Astrocyte (in vitro differentiated cells and primary cell): ENCODE data around the gene FMN1.

ENCODE experiments used
- EZH2 ChIP-seq: IDR thresholded peaks from 2 replicates; pipeline ENCODE4 v1.6.1; 2012; ENCODE audit warnings: mild to moderate bottlenecking, low read length, inconsistent platforms; ENCODE audit not compliant: insufficient read depth
- TF ChIP-seq, protein P1 (sequence below): IDR thresholded peaks from 2 replicates; pipeline ENCODE4 v1.5.1; 2011; ENCODE audit warnings: low read depth, mild to moderate bottlenecking, inconsistent platforms, low read length, moderate library complexity; ENCODE audit not compliant: insufficient read depth

DNA sequence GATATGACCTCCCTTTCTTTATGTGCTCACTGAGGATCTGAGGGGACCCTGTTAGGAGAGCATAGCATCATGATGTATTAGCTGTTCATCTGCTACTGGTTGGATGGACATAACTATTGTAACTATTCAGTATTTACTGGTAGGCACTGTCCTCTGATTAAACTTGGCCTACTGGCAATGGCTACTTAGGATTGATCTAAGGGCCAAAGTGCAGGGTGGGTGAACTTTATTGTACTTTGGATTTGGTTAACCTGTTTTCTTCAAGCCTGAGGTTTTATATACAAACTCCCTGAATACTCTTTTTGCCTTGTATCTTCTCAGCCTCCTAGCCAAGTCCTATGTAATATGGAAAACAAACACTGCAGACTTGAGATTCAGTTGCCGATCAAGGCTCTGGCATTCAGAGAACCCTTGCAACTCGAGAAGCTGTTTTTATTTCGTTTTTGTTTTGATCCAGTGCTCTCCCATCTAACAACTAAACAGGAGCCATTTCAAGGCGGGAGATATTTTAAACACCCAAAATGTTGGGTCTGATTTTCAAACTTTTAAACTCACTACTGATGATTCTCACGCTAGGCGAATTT lies 461.8 kb downstream of the FMN1 start:
- TF ChIP-seq, protein P1, sequence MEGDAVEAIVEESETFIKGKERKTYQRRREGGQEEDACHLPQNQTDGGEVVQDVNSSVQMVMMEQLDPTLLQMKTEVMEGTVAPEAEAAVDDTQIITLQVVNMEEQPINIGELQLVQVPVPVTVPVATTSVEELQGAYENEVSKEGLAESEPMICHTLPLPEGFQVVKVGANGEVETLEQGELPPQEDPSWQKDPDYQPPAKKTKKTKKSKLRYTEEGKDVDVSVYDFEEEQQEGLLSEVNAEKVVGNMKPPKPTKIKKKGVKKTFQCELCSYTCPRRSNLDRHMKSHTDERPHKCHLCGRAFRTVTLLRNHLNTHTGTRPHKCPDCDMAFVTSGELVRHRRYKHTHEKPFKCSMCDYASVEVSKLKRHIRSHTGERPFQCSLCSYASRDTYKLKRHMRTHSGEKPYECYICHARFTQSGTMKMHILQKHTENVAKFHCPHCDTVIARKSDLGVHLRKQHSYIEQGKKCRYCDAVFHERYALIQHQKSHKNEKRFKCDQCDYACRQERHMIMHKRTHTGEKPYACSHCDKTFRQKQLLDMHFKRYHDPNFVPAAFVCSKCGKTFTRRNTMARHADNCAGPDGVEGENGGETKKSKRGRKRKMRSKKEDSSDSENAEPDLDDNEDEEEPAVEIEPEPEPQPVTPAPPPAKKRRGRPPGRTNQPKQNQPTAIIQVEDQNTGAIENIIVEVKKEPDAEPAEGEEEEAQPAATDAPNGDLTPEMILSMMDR: no peak
- TF ChIP-seq EZH2: no peak
